Astrocyte (in vitro differentiated cells and primary cell): ENCODE measurements around the gene NET1.

Source experiments
- CTCF ChIP-seq: IDR thresholded peaks from 2 replicates; pipeline ENCODE4 v1.5.1; 2011; ENCODE audit warnings: low read depth, mild to moderate bottlenecking, inconsistent platforms, low read length, moderate library complexity; ENCODE audit not compliant: insufficient read depth
- EZH2 ChIP-seq: IDR thresholded peaks from 2 replicates; pipeline ENCODE4 v1.6.1; 2012; ENCODE audit warnings: mild to moderate bottlenecking, low read length, inconsistent platforms; ENCODE audit not compliant: insufficient read depth

DNA sequence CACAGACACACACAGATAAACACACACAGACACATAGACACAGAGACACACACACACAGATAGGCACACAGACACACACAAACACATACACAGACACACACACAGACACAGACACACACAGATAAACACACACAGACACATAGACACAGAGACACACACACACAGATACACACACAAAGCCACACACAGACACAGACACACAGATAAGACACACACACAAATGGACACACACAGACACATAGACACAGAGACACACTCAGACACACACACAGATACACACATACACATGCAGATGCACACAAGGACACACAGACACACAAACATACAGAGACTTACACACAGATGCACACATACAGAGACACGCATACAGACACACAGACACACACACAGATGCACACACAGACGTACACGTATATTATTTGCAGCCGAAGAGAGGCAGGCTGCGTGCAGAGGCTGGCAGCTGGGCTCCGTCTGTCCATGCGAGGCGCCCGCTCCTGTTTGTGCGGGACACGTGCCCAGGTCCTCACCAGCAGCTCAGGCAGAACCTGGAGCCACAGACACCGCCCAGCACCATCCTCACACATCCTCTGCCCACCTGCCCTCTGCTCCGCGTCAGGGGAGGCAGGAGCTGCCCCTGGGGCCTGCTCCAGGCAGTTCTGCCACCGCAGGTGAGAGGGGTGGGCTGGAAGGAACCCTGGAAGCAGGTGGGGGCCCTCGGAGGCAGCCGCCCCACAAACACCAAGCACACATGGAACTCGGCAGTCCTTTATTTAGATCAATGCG is 85.8 kb downstream of the NET1 start:
- no peak for TF ChIP-seq CTCF
- no peak for TF ChIP-seq EZH2
